HG02970 (cell line): Measurements from ENCODE around the gene ACP4.

Source experiments
- ATAC-seq: cut with Tn5 transposase; IDR thresholded peaks from one replicate; pipeline ENCODE4 v1.9.1; 2021; ENCODE audit warnings: mild to moderate bottlenecking, moderate library complexity, moderate number of reproducible peaks; ENCODE audit not compliant: unreplicated experiment, low FRiP score

ACP4 gene

DNA sequence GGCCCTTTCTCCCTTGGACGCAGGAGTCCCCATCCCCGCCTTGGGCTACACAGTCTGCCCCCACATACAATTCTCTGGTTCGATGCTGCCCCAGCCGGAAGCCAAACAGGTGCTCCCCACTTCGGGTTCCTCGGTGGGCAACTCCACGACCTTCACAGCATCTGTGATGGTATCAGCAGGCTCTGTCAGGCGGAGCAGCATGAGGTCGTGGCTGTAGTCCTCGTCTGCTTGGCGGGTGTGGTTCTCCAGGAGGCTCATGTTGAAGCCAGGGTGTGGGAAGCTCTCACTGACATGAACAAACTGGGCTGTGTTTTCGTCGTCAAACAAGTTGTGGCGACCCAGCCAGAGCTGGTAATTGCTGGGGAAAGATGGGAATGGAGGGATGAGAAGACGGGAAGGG, 29.9 kb downstream of the ACP4 start:
- ATAC-seq, result no peak

- no peak for ATAC-seq
These were observed 30.5 kb downstream of the ACP4 start for GRCh38 chr19:50820549-50821247.

DNA sequence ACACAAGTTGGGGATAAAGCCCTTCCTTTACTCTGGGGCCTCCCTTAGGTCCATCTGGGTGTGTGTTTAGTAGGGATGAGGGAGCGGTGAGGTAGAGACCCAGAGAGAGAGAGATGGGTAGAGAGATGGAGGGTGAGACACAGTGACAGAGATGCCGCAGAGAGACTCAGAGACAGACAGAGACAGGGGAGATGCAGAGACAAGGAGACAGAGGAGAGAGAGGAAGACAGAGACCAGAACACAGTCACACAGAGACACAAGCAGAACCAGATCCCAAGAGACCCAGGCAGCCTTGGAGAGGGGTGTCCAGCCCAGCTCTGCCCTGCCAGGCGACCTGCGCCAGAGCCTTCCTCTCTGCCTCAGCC, 31.0 kb downstream of the ACP4 start:
- ATAC-seq, result no peak

GRCh38 chr19:50821622-50822021, 31.4 kb downstream of the ACP4 start:
- no peak for ATAC-seq

GRCh38 chr19:50822661-50823208, 32.5 kb downstream of the ACP4 start:
- no peak for ATAC-seq

- no peak for ATAC-seq
These were observed 33.3 kb downstream of the ACP4 start, which contains the start of gene KLK1 for GRCh38 chr19:50823389-50824042. TSS of gene KLK1 (minus strand) at chr19:50823787. CDS start at chr19:50823748, 39 bp downstream.

GRCh38 chr19:50826492-50827240, 36.5 kb downstream of the ACP4 start:
- ATAC-seq, result no peak

GRCh38 chr19:50827476-50827875, 37.3 kb downstream of the ACP4 start:
- no peak for ATAC-seq

DNA sequence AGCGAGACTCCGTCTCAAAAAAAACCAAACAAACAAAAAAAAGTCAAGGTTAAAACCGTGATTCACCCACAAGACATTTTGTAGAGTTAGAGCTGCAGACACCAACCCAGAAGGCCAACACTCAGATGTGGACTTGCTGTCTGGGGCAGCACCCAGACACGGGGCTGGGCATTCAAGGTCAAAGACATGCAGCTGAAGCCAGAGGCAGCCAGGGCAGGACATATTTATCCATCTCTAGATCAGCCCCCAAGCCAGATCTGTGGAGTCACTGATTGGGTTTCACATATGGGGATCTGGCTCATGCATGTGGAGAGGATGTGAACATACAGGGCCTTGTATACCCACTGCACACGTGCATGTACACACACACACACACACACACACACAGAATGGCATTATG, 39.6 kb downstream of the ACP4 start:
- no peak for ATAC-seq

- ATAC-seq, result no peak
These were observed 40.2 kb downstream of the ACP4 start for GRCh38 chr19:50830266-50831025.

- ATAC-seq, result no peak
These were observed 40.8 kb downstream of the ACP4 start for GRCh38 chr19:50831026-50831396.

DNA sequence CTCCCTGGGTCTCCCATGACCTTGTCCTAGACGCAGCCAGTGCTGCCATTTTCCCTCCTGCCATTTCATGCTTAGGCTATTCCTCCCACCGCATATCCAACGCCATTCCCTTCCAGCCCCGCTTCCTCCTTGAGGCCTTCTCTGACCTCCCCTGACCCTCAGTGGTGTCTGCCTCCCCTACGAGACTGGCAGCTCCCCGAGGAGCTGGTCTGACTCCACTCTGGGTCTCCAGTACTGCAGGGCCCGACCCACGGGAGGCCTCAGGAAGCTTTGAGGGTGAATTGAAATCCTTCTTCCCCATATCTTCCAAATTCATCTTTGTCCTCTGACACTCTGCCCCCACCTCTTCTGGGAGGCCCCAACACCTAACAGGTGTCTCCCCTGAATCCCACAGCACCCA, 42.5 kb downstream of the ACP4 start:
- ATAC-seq, result no peak

GRCh38 chr19:50833117-50833801, 43.0 kb downstream of the ACP4 start, which contains the start of gene KLK15:
TSS of gene KLK15 (minus strand) at chr19:50833574. CDS start at chr19:50831492, 2,082 bp downstream.
- ATAC-seq, result no peak

- ATAC-seq, result no peak
These were observed 43.6 kb downstream of the ACP4 start for GRCh38 chr19:50833802-50834167.

GRCh38 chr19:50835103-50835784, 45.0 kb downstream of the ACP4 start:
- ATAC-seq, result no peak

DNA sequence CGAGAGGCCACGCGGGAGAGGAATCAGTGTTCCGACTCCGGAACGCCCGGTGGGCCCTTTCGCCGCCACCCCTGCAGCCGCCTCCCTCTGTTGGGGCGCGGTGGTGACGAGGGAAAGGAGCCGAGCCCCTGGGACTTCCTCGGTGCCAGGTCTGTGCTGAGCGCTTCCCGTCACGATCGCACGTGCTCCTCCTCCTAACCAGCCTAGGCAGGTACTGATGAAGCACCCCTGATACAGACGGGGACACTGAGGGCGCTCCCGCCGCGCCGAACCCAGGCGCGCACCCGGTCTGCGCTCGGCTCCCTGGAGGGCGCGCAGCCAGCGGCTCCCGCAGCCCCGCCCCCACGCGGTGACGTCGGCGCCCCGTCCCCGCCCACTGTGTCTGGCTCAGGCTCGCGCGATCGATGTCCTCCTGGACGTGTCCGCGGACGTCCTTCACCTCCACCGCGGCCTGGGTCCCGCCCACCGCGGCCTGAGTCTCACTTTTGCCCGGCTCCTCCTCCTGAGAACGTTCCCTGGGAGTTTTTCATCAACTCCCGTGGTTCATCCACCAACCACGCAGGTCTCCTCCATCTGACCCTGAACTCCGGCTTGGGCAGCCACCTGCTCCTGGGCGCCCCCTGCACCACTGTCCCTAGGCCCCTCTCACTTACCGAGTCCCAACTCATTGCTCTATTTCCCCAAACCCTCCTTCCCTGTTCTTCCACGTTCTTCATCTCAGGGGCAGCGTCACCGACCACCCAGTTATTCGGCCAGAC, 45.7 kb downstream of the ACP4 start:
- ATAC-seq, result peak; percentile 73

DNA sequence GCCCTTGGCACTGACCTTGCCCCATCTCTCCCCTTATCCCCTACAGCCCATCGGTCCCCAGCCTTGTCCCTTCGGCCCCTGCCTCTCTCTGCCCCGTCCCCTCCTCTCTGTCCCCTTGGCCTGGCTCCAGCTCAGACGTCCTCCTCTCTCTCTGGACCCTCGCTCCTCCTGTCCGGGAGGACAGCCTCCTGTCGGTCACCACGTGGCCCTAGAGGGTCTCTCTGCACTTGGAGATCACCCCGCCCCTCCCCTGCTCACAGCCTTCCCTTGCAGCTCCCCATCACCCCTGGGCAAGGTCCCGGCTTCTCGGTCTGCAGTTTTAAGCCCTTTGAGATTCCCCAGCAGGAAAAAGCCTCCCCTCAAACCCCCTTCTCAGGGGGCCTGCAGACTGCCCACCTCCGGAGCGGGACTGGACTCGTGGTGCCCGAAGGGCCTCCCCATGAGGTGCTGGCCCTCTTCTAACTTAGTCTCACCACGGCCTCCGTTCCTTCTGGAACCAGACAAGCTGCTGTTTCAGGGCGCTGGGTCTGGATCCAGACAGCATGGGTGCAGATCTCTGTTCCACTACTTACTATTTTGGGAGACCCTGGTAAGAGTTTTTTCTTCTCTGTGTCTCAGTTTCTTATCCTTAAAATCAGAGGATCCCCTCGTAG, 46.5 kb downstream of the ACP4 start:
- ATAC-seq, result no peak

- no peak for ATAC-seq
These were observed 47.1 kb downstream of the ACP4 start for GRCh38 chr19:50837300-50837699.
